T-helper 17 cell (primary cell): ENCODE measurements around the gene XRRA1. TPM values are rescaled to one million over a fixed set of nuclear protein-coding genes. Genes with fewer than 3 reads are reported as not detected.

Experiments used
- total RNA-seq, 4 donors: library from RNA in 2 of 4; stranded (reverse) in 2 of 4; gene quantifications; one replicate each; pipeline ENCODE4 v1.2.3 and lab custom pipeline; 2022 to 2026

The XRRA1 gene
- total RNA-seq, 2 donors from 2014 or later: 10.1 to 16.3 TPM

Other genes starting within 250 kb of the XRRA1 start
- not detected for gene CHRDL2, start 217.7 kb downstream of the XRRA1 start, total RNA-seq
- 10 to 100 TPM; 18.1 to 19.4 TPM for gene RNF169, start 200.2 kb downstream of the XRRA1 start, total RNA-seq
- gene SPCS2, start 175 bp upstream of the XRRA1 start, total RNA-seq: 10 to 100 TPM; 63.7 to 87.0 TPM
- 10 to 100 TPM; 10.7 to 11.3 TPM for gene NEU3, start 39.8 kb upstream of the XRRA1 start, total RNA-seq
- gene OR2AT4, start 147.8 kb upstream of the XRRA1 start, total RNA-seq: not detected
- gene SLCO2B1, start 202.0 kb upstream of the XRRA1 start, total RNA-seq: not detected